Testis (tissue), 3 donors: ENCODE data around the gene IDI2. TPM values are rescaled to one million over a fixed set of nuclear protein-coding genes. Genes with fewer than 3 reads are reported as not detected.

Experiments
- DNase-seq: peaks from one replicate; pipeline ENCODE4 v3.0.0-alpha.2; 2019
- H3K27ac ChIP-seq, 2 donors: fragments of 200-600 bp; sonication (generic); one replicate each; pipeline ENCODE4 v1.5.1; 2019
- H3K27me3 ChIP-seq: fragments of 200-600 bp; sonication (generic); one replicate; pipeline ENCODE4 v1.5.1; 2019
- H3K36me3 ChIP-seq: fragments of 200-600 bp; sonication (generic); one replicate; pipeline ENCODE4 v1.5.1; 2017; ENCODE audit warnings: low read depth; ENCODE audit errors: missing control alignments
- H3K4me1 ChIP-seq: fragments of 200-600 bp; sonication (generic); one replicate; pipeline ENCODE4 v1.5.1; 2019
- H3K4me3 ChIP-seq, 2 donors: fragments of 200-600 bp; sonication (generic); one replicate each; pipeline ENCODE4 v1.5.1; 2017 to 2019
- H3K9me3 ChIP-seq: fragments of 200-600 bp; sonication (generic); one replicate; pipeline ENCODE4 v1.5.1; 2017
- POLR2A ChIP-seq: fragments of 450-650 bp; IDR thresholded peaks from one replicate; pipeline ENCODE4 v1.6.1; 2017; ENCODE audit warnings: antibody characterized with exemption, mild to moderate bottlenecking, moderate library complexity
- WGBS, 2 donors: methylation state at CpG; one replicate each; pipeline ENCODE4 v1.1.5; 2018; 5-methylcytosine and 5-hydroxymethylcytosine counted together
- intact Hi-C: fragments of 100-400 bp; cut with DNase I; formaldehyde crosslinking; loops from one replicate; pipeline ENCODE4 v1.15.1; 2023; ENCODE audit warnings: low total_unique reads
- polyA plus RNA-seq: library from polyadenylated mRNA; stranded (reverse); fragments of 350-450 nt; fragmentation: Illumina TruSeq; extraction: RNeasy Lipid Tissue Mini Kit (QIAGEN cat#74804); gene quantifications from one replicate; pipeline ENCODE4 v1.2.3, GENCODE V29; 2014; ENCODE audit warnings: low read depth, low replicate concordance; ENCODE audit not compliant: insufficient read depth
- total RNA-seq, 2 donors: library from RNA; depleted of rRNA; stranded (reverse); fragments of >200 nt; gene quantifications; one replicate each; pipeline ENCODE4 v1.2.3, GENCODE V29; 2016
- TF ChIP-seq, protein P1 (sequence below), 3 experiments: fragments of 450-650 bp in 2 of 3; fragments of 200-600 bp in 1 of 3; sonication (generic) in 1 of 3; IDR thresholded peaks; one replicate each; pipeline ENCODE4 v1.5.1; 2016 to 2019; ENCODE audit warnings: antibody characterized with exemption in 3 of 3, mild to moderate bottlenecking in 2 of 3, moderate library complexity in 1 of 3

The IDI2 gene
- total and polyA plus RNA-seq, 3 donors from 2014 or later = 0.79 to 1.1 TPM; not detected in 1

DNA sequence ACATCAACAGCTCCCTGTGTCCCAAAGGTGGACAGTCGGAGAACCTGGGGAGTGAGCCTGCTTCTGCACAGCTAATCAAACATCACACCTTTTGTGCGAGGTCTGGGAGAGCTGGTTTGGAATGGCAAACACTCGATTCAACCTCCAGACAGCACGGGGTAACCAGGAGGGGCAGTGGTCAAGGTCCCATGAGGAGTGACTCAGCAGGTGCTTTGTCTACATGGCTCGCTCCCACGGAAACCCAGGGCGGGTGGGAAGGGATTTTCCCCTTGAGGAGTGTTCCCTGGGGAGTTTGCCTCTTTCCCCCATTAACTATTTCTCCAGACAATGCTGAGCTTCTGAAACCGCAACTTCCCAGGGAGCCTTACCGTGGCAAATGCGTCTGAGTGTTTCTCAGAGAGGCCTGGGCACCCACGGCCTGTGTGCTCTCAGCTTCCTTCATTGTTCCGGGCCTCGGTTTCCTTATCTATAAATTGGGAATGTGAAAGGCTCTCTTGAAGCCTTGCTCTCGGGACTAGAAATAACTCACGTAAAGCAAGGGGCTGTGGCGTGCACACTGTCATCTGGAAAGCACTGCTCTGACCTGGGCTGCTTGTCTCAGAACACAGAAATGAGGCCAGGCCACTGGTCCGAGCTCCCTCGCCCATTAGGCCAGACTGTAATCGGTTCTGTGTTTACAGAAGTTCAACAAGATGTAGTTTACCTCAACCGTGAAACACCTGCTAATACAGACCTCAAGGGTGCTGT, 51.4 kb downstream of the IDI2 start:
- no peak for TF ChIP-seq POLR2A
- TF ChIP-seq, protein P1, sequence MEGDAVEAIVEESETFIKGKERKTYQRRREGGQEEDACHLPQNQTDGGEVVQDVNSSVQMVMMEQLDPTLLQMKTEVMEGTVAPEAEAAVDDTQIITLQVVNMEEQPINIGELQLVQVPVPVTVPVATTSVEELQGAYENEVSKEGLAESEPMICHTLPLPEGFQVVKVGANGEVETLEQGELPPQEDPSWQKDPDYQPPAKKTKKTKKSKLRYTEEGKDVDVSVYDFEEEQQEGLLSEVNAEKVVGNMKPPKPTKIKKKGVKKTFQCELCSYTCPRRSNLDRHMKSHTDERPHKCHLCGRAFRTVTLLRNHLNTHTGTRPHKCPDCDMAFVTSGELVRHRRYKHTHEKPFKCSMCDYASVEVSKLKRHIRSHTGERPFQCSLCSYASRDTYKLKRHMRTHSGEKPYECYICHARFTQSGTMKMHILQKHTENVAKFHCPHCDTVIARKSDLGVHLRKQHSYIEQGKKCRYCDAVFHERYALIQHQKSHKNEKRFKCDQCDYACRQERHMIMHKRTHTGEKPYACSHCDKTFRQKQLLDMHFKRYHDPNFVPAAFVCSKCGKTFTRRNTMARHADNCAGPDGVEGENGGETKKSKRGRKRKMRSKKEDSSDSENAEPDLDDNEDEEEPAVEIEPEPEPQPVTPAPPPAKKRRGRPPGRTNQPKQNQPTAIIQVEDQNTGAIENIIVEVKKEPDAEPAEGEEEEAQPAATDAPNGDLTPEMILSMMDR (IDR thresholded peaks at IDR 0.05) = no peak
- Histone ChIP-seq H3K27me3 (no peaks in the 10 kb centered on the region), H3K4me3 (no peak overlapping the region), H3K4me1 (no peaks in the 10 kb centered on the region), H3K9me3 (no peaks in the 10 kb centered on the region), H3K27ac (no peak overlapping the region), H3K36me3 (no peaks in the 10 kb centered on the region)
- DNase-seq = no peak
- intact Hi-C loops = no loop called here
- WGBS, 2 donors = 72 to 80% methylated on average over 20 of the region's 20 CpGs

DNA sequence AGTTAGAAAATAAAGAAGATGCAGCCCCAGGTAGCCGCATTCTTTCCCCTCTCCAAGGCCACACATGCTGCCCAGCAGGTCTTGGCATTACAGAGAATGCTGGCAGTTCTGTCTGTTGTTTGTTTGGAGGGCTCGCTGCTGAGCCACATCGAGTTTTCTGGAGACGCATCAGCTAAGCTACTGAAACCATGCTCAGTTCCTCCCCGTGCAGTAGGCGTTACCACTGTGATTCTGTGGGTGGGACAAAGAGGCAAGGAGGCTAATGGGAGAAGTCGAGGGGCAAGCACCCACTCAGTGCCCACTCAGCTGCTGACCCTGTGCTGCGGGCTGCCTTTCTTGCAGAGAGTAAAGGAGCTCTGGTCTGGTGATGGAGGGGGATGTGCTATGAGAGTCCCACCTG, 52.9 kb downstream of the IDI2 start:
- Histone ChIP-seq H3K4me3 (no peak overlapping the region), H3K27me3 (no peaks in the 10 kb centered on the region), H3K4me1 (no peaks in the 10 kb centered on the region), H3K27ac (no peak overlapping the region), H3K36me3 (no peaks in the 10 kb centered on the region), H3K9me3 (no peaks in the 10 kb centered on the region)
- intact Hi-C loops = no loop called here
- no peak for DNase-seq
- WGBS, 2 donors = 82 to 88% methylated on average over 8 of the region's 8 CpGs
- TF ChIP-seq POLR2A = no peak
- TF ChIP-seq, protein P1 (IDR thresholded peaks at IDR 0.05) = no peak

DNA sequence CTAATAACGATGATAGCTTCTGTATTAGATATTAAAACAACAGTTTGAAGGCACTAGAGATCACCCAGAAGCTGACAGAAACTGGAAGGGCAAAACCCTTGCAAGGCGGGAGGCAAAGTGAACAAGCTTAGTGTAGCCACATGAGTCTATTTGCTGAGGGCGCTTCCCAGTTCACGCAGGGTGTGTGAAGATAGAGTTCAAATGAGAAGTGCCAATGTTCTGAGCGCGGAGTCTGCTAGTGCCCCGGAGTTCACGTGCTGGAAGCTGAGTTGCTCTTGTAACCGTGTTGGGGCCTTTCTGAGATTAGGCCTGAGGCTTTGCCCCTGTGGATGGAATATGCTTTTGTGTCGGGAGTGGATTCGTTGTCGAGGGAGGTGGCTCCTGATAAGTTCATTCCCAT, 54.0 kb downstream of the IDI2 start:
- Histone ChIP-seq H3K4me1 (no peaks in the 10 kb centered on the region), H3K27me3 (no peaks in the 10 kb centered on the region), H3K9me3 (no peaks in the 10 kb centered on the region), H3K4me3 (no peak overlapping the region), H3K27ac (no peak overlapping the region), H3K36me3 (no peaks in the 10 kb centered on the region)
- DNase-seq = no peak
- TF ChIP-seq, protein P1 (IDR thresholded peaks at IDR 0.05) = no peak
- no peak for TF ChIP-seq POLR2A
- intact Hi-C loops = no loop called here
- WGBS, 2 donors = 75 to 77% methylated on average over 12 of the region's 12 CpGs

DNA sequence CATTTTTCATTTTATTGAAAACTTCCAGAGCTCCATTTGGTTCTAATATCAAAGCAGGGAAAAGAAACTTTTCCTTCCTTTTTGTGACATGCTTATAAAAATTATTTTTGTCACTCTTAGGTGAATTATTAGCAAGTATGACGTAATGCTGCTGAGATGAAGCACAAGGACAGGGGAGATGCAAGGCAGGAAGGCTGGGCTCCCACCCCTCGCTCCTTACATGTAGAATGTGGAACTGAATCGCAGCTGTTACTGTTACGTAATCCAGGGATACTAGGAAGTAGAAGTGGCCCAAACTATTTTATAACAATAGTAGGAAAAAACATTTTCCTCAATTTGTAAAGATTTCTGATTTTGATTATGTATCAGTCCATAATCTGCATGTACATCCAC, 54.5 kb downstream of the IDI2 start:
- intact Hi-C loops = no loop called here
- Histone ChIP-seq H3K4me1 (no peaks in the 10 kb centered on the region), H3K4me3 (no peak overlapping the region), H3K27ac (no peak overlapping the region), H3K36me3 (no peaks in the 10 kb centered on the region), H3K9me3 (no peaks in the 10 kb centered on the region), H3K27me3 (no peaks in the 10 kb centered on the region)
- DNase-seq = no peak
- TF ChIP-seq POLR2A = no peak
- TF ChIP-seq, protein P1 (IDR thresholded peaks at IDR 0.05) = no peak
- WGBS, 2 donors = 65 to 73% methylated on average over 4 of the region's 4 CpGs
